ENCODE results near the gene HEG1. TPM values are rescaled to one million over a fixed set of nuclear protein-coding genes. Genes with fewer than 3 reads are reported as not detected.

HEG1 gene
- total RNA-seq, 1 experiment from 2014 or later = 1.2 TPM

- Histone ChIP-seq H3K36me3 (ENCODE audit: low read depth, low read length) (no peaks in the 10 kb centered on the region; the same call in 1 of the 2 replicates), H4K20me1 (ENCODE audit: low read length) (no peaks in the 10 kb centered on the region), H2AFZ (ENCODE audit: low read length) (no peak overlapping the region), H3K9me2 (replicated peaks; ENCODE audit: low read length) (no peaks in the 10 kb centered on the region), H3K4me1 (ENCODE audit: insufficient read depth, low read length) (no peaks in the 10 kb centered on the region), H3K4me3 (ENCODE audit: low read length) (no peak overlapping the region), H3K79me2 (ENCODE audit: low read length) (no peaks in the 10 kb centered on the region), H3F3A (ENCODE audit: low read length, unreplicated experiment) (no peaks in the 10 kb centered on the region), H3K9ac (ENCODE audit: low read length) (no peak overlapping the region), H3K9me3 (ENCODE audit: low read length) (no peaks in the 10 kb centered on the region), H3K4me2 (ENCODE audit: low read length) (no peak overlapping the region), H3K27me3 (ENCODE audit: low read length) (no peaks in the 10 kb centered on the region), H3K27ac (ENCODE audit: low read length) (no peak overlapping the region)
- ATAC-seq (no peak), DNase-seq (no peak)
- no TSS peak for BruUV-seq (replicated peaks)
- TF ChIP-seq, protein P1, sequence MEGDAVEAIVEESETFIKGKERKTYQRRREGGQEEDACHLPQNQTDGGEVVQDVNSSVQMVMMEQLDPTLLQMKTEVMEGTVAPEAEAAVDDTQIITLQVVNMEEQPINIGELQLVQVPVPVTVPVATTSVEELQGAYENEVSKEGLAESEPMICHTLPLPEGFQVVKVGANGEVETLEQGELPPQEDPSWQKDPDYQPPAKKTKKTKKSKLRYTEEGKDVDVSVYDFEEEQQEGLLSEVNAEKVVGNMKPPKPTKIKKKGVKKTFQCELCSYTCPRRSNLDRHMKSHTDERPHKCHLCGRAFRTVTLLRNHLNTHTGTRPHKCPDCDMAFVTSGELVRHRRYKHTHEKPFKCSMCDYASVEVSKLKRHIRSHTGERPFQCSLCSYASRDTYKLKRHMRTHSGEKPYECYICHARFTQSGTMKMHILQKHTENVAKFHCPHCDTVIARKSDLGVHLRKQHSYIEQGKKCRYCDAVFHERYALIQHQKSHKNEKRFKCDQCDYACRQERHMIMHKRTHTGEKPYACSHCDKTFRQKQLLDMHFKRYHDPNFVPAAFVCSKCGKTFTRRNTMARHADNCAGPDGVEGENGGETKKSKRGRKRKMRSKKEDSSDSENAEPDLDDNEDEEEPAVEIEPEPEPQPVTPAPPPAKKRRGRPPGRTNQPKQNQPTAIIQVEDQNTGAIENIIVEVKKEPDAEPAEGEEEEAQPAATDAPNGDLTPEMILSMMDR (conservative IDR thresholded peaks at IDR 0.05; ENCODE audit: low read depth, low read length) = no peak
- no peak for TF ChIP-seq EZH2 (IDR thresholded peaks at IDR 0.05; ENCODE audit: low read length, unreplicated experiment)
- TF ChIP-seq EZH2phosphoT487 (IDR thresholded peaks at IDR 0.05; ENCODE audit: borderline replicate concordance, low read length) = no peak
- ChIA-PET POLR2A (ENCODE audit: unreplicated experiment) (no interaction called here), CTCF (no interaction called here)
- intact Hi-C loops (cut with micrococcal nuclease) = no loop called here
Observed at GRCh38 chr3:124973290-124973689, 82.5 kb downstream of the HEG1 start.

DNA sequence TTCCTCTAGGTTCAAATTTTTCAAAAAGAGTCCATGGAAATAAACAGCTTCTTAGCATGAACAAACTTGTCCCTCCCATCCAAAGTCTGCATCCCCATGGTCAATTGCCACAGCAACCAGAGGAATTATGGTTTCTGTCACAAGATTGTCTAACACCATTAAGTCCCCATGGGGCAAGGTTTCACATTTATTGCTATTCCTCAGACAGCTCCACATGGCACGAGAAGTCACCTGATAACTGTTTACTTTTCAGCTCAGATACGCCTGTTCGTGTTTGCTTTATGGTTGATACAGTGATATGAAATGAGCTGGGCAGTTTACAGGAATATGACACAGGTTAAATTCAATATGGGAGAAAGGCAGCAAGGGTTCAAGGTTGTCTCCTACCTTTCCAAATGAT, 83.3 kb downstream of the HEG1 start:
- TF ChIP-seq EZH2phosphoT487 (IDR thresholded peaks at IDR 0.05; ENCODE audit: borderline replicate concordance, low read length) = no peak
- no peak for TF ChIP-seq EZH2 (IDR thresholded peaks at IDR 0.05; ENCODE audit: low read length, unreplicated experiment)
- TF ChIP-seq, protein P1 (conservative IDR thresholded peaks at IDR 0.05; ENCODE audit: low read depth, low read length) = no peak
- intact Hi-C loops (cut with micrococcal nuclease) = no loop called here
- POLR2A ChIA-PET (ENCODE audit: unreplicated experiment) = no interaction called here
- no peaks in the 10 kb centered on the region for H3K79me2 ChIP-seq (ENCODE audit: low read length)
- no peaks in the 10 kb centered on the region for H3K9me2 ChIP-seq (replicated peaks; ENCODE audit: low read length)
- ATAC-seq = no peak
- H4K20me1 ChIP-seq (ENCODE audit: low read length) = no peaks in the 10 kb centered on the region
- H3K9ac ChIP-seq (ENCODE audit: low read length) = no peak overlapping the region
- BruUV-seq (replicated peaks) = no TSS peak
- no peaks in the 10 kb centered on the region for H3K9me3 ChIP-seq (ENCODE audit: low read length)
- no peak overlapping the region for H3K27ac ChIP-seq (ENCODE audit: low read length)
- no peak overlapping the region for H3K4me3 ChIP-seq (ENCODE audit: low read length)
- H3K36me3 ChIP-seq (ENCODE audit: low read depth, low read length) = no peaks in the 10 kb centered on the region; the same call in 1 of the 2 replicates
- no peak overlapping the region for H2AFZ ChIP-seq (ENCODE audit: low read length)
- no peaks in the 10 kb centered on the region for H3K4me1 ChIP-seq (ENCODE audit: insufficient read depth, low read length)
- no peaks in the 10 kb centered on the region for H3F3A ChIP-seq (ENCODE audit: low read length, unreplicated experiment)
- DNase-seq = no peak
- CTCF ChIA-PET = no interaction called here
- no peaks in the 10 kb centered on the region for H3K27me3 ChIP-seq (ENCODE audit: low read length)
- no peak overlapping the region for H3K4me2 ChIP-seq (ENCODE audit: low read length)

DNA sequence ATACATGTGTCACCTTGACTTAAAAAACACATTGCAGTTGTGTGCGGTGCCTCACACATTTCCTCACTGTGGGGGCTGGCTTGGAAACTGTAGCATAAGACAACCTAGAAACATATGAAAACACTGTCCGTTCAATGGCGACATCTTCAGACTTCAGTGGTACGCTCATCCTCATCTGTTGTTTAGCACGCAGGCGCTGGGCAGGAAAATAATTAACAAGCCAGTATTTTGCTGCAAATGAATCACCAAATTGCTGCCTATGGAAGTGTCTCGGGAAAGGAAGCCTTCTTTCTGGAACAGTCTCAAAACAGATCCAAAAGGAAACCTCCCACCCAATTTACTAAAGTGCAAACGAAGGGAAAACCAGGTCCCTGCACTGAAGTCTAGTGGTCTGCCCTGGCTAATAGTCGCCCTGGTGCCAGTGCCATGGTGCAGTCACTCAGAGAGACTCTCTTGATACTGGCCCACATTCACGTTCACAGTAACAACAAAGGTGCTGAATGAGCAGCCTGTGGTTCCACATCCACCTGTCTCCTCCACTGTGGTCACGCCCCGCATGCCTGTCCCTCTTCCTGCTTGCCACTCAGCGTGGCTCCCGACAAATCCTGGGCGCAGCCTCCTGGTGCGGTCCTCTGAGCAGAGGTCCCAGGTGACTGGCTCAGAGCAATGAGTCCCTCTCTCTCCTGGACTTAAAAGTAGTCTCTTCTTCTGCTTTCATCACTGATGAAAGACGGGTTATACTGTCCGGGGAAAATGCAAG, 85.7 kb downstream of the HEG1 start:
- no peaks in the 10 kb centered on the region for H3K27me3 ChIP-seq (ENCODE audit: low read length)
- no peaks in the 10 kb centered on the region for H3K9me3 ChIP-seq (ENCODE audit: low read length)
- no peaks in the 10 kb centered on the region for H3K36me3 ChIP-seq (ENCODE audit: low read depth, low read length)
- H3K4me2 ChIP-seq (ENCODE audit: low read length) = no peak overlapping the region
- no peak overlapping the region for H3K4me3 ChIP-seq (ENCODE audit: low read length)
- H3K9me2 ChIP-seq (replicated peaks; ENCODE audit: low read length) = no peaks in the 10 kb centered on the region
- BruUV-seq (replicated peaks) = no TSS peak
- H3K27ac ChIP-seq (ENCODE audit: low read length) = no peak overlapping the region
- H3K79me2 ChIP-seq (ENCODE audit: low read length) = no peaks in the 10 kb centered on the region
- TF ChIP-seq EZH2 (IDR thresholded peaks at IDR 0.05; ENCODE audit: low read length, unreplicated experiment) (no peak), EZH2phosphoT487 (IDR thresholded peaks at IDR 0.05; ENCODE audit: borderline replicate concordance, low read length) (no peak)
- TF ChIP-seq, protein P1 (conservative IDR thresholded peaks at IDR 0.05; ENCODE audit: low read depth, low read length) = no peak
- no peaks in the 10 kb centered on the region for H3K4me1 ChIP-seq (ENCODE audit: insufficient read depth, low read length)
- no peak overlapping the region for H3K9ac ChIP-seq (ENCODE audit: low read length)
- no peaks in the 10 kb centered on the region for H3F3A ChIP-seq (ENCODE audit: low read length, unreplicated experiment)
- intact Hi-C loops (cut with micrococcal nuclease) = no loop called here
- DNase-seq (no peak), ATAC-seq (no peak)
- no peak overlapping the region for H2AFZ ChIP-seq (ENCODE audit: low read length)
- ChIA-PET CTCF (no interaction called here), POLR2A (ENCODE audit: unreplicated experiment) (no interaction called here)
- no peaks in the 10 kb centered on the region for H4K20me1 ChIP-seq (ENCODE audit: low read length)
